Suprapubic skin (tissue), 4 donors: ENCODE data around the gene GRM5. TPM values are rescaled to one million over a fixed set of nuclear protein-coding genes. Genes with fewer than 3 reads are reported as not detected.

ENCODE experiments used
- DNase-seq, 2 donors: peaks; one replicate each; pipeline ENCODE4 v3.0.0-alpha.2; 2019; ENCODE audit warnings: low spot score in 2 of 2
- H3K27ac ChIP-seq: fragments of 200-600 bp; sonication (generic); one replicate; pipeline ENCODE4 v1.5.1; 2019
- H3K27me3 ChIP-seq: fragments of 200-600 bp; sonication (generic); one replicate; pipeline ENCODE4 v1.5.1; 2019
- H3K36me3 ChIP-seq: fragments of 200-600 bp; sonication (generic); one replicate; pipeline ENCODE4 v1.5.1; 2019
- H3K4me1 ChIP-seq: fragments of 200-600 bp; sonication (generic); one replicate; pipeline ENCODE4 v1.5.1; 2019
- H3K4me3 ChIP-seq: fragments of 200-600 bp; sonication (generic); one replicate; pipeline ENCODE4 v1.5.1; 2019; ENCODE audit warnings: mild to moderate bottlenecking
- H3K9me3 ChIP-seq: fragments of 200-600 bp; sonication (generic); one replicate; pipeline ENCODE4 v1.5.1; 2019
- CTCF ChIP-seq, 2 donors: fragments of 200-600 bp in 1 of 2; fragments of 450-650 bp in 1 of 2; sonication (generic) in 1 of 2; IDR thresholded peaks; one replicate each; pipeline ENCODE4 v1.5.1; 2016 to 2019; ENCODE audit warnings: antibody characterized with exemption in 2 of 2, mild to moderate bottlenecking in 1 of 2, moderate library complexity in 1 of 2
- EP300 ChIP-seq: sonication (generic); formaldehyde crosslinking; IDR thresholded peaks from one replicate; pipeline ENCODE4 v1.6.1; 2017; ENCODE audit warnings: antibody characterized with exemption
- POLR2A ChIP-seq, 2 donors: fragments of 450-650 bp; IDR thresholded peaks; one replicate each; pipeline ENCODE4 v1.6.1; 2017; ENCODE audit warnings: antibody characterized with exemption in 2 of 2, mild to moderate bottlenecking in 2 of 2, moderate library complexity in 2 of 2
- POLR2AphosphoS5 ChIP-seq, 3 donors: sonication (generic); formaldehyde crosslinking; IDR thresholded peaks; one replicate each; pipeline ENCODE4 v1.6.1; 2017; ENCODE audit warnings: antibody characterized with exemption in 3 of 3
- WGBS: methylation state at CpG from one replicate; pipeline ENCODE4 v1.1.5; 2018; 5-methylcytosine and 5-hydroxymethylcytosine counted together
- total RNA-seq, 4 donors: library from RNA; depleted of rRNA; stranded (reverse); fragments of >200 nt; gene quantifications; one replicate each; pipeline ENCODE4 v1.1.0, GENCODE V29; 2016

The GRM5 gene
- total RNA-seq, 4 donors from 2014 or later = not detected

GRCh38 chr11:88501541-88501940 is 564.2 kb downstream of the GRM5 start:
- Histone ChIP-seq H3K9me3 (no peaks in the 10 kb centered on the region), H3K27me3 (no peaks in the 10 kb centered on the region), H3K36me3 (no peaks in the 10 kb centered on the region), H3K27ac (no peak overlapping the region), H3K4me1 (no peaks in the 10 kb centered on the region), H3K4me3 (no peak overlapping the region)
- TF ChIP-seq POLR2AphosphoS5 (IDR thresholded peaks at IDR 0.05) (no peak), CTCF (IDR thresholded peaks at IDR 0.05) (no peak), EP300 (no peak), POLR2A (IDR thresholded peaks at IDR 0.05) (no peak)
- no peak for DNase-seq
- WGBS = 57% methylated on average over 2 of the region's 2 CpGs

GRCh38 chr11:88495836-88496235 is 569.9 kb downstream of the GRM5 start:
- no peak for DNase-seq
- Histone ChIP-seq H3K9me3 (no peaks in the 10 kb centered on the region), H3K4me3 (no peak overlapping the region), H3K4me1 (no peaks in the 10 kb centered on the region), H3K27ac (no peak overlapping the region), H3K27me3 (no peaks in the 10 kb centered on the region), H3K36me3 (no peaks in the 10 kb centered on the region)
- 90% methylated on average over 2 of the region's 2 CpGs for WGBS
- TF ChIP-seq POLR2A (IDR thresholded peaks at IDR 0.05) (no peak), POLR2AphosphoS5 (IDR thresholded peaks at IDR 0.05) (no peak), EP300 (no peak), CTCF (IDR thresholded peaks at IDR 0.05) (no peak)

- H3K4me1 ChIP-seq = no peaks in the 10 kb centered on the region
- no peaks in the 10 kb centered on the region for H3K36me3 ChIP-seq
- no peak overlapping the region for H3K27ac ChIP-seq
- H3K4me3 ChIP-seq = no peak overlapping the region
- H3K9me3 ChIP-seq = no peaks in the 10 kb centered on the region
- DNase-seq = no peak
- H3K27me3 ChIP-seq = no peaks in the 10 kb centered on the region
- TF ChIP-seq CTCF (IDR thresholded peaks at IDR 0.05) (no peak), EP300 (no peak), POLR2A (IDR thresholded peaks at IDR 0.05) (no peak)
- 98% methylated on average over 2 of the region's 2 CpGs for WGBS
These were observed 570.9 kb downstream of the GRM5 start for GRCh38 chr11:88494848-88495247.

- H3K4me3 ChIP-seq = no peak overlapping the region
- H3K36me3 ChIP-seq = no peaks in the 10 kb centered on the region
- H3K27me3 ChIP-seq = no peaks in the 10 kb centered on the region
- DNase-seq = no peak
- no peaks in the 10 kb centered on the region for H3K4me1 ChIP-seq
- no peaks in the 10 kb centered on the region for H3K9me3 ChIP-seq
- TF ChIP-seq CTCF (IDR thresholded peaks at IDR 0.05) (no peak), EP300 (no peak), POLR2A (IDR thresholded peaks at IDR 0.05) (no peak), POLR2AphosphoS5 (IDR thresholded peaks at IDR 0.05) (no peak)
- no peak overlapping the region for H3K27ac ChIP-seq
These were observed 574.1 kb downstream of the GRM5 start for GRCh38 chr11:88491674-88492073.

GRCh38 chr11:88489030-88489429 is 576.8 kb downstream of the GRM5 start:
- TF ChIP-seq POLR2AphosphoS5 (IDR thresholded peaks at IDR 0.05) = no peak
- no peak for TF ChIP-seq EP300
- TF ChIP-seq POLR2A (IDR thresholded peaks at IDR 0.05) = no peak
- TF ChIP-seq CTCF (IDR thresholded peaks at IDR 0.05) = no peak
- H3K4me3 ChIP-seq = no peak overlapping the region
- no peaks in the 10 kb centered on the region for H3K4me1 ChIP-seq
- no peak overlapping the region for H3K27ac ChIP-seq
- H3K27me3 ChIP-seq = no peaks in the 10 kb centered on the region
- 88% methylated on average over 2 of the region's 2 CpGs for WGBS
- H3K9me3 ChIP-seq = no peaks in the 10 kb centered on the region
- no peak for DNase-seq
- no peaks in the 10 kb centered on the region for H3K36me3 ChIP-seq
